Measurements from ENCODE around the gene CBR1.

The CBR1 gene

GRCh38 chr21:36069713-36070583 lies at the start of gene CBR1:
TSS of gene CBR1 (plus strand) at chr21:36070024. CDS start at chr21:36070116, 92 bp downstream.
- DNase-seq: peak; percentile 87

- DNase-seq: no peak
These were observed 48.5 kb upstream of the CBR1 start for GRCh38 chr21:36021251-36021837.

- DNase-seq: no peak
These were observed 47.3 kb upstream of the CBR1 start for GRCh38 chr21:36022427-36023091.

GRCh38 chr21:36023092-36023480 lies 46.7 kb upstream of the CBR1 start:
- no peak for DNase-seq

GRCh38 chr21:36024782-36025181 lies 45.0 kb upstream of the CBR1 start:
- DNase-seq: no peak

GRCh38 chr21:36027347-36027746 lies 42.5 kb upstream of the CBR1 start:
- DNase-seq: no peak

- peak; percentile 57 for DNase-seq
These were observed 41.4 kb upstream of the CBR1 start for GRCh38 chr21:36028127-36029069.

GRCh38 chr21:36029309-36029708 lies 40.5 kb upstream of the CBR1 start:
- no peak for DNase-seq

GRCh38 chr21:36030581-36031189 lies 39.1 kb upstream of the CBR1 start:
- DNase-seq: no peak

- no peak for DNase-seq
These were observed 37.0 kb upstream of the CBR1 start for GRCh38 chr21:36032647-36033406.

- DNase-seq: no peak
These were observed 35.5 kb upstream of the CBR1 start for GRCh38 chr21:36034211-36034913.

- no peak for DNase-seq
These were observed 34.4 kb upstream of the CBR1 start for GRCh38 chr21:36035381-36035791.

GRCh38 chr21:36038701-36039497 lies 30.9 kb upstream of the CBR1 start:
- DNase-seq: no peak

GRCh38 chr21:36039861-36040260 lies 30.0 kb upstream of the CBR1 start:
- no peak for DNase-seq

- DNase-seq: no peak
These were observed 29.4 kb upstream of the CBR1 start for GRCh38 chr21:36040389-36040788.

GRCh38 chr21:36041910-36042309 lies 27.9 kb upstream of the CBR1 start:
- no peak for DNase-seq

GRCh38 chr21:36044056-36044455 lies 25.8 kb upstream of the CBR1 start:
- no peak for DNase-seq

- no peak for DNase-seq
These were observed 23.8 kb upstream of the CBR1 start for GRCh38 chr21:36045993-36046392.

GRCh38 chr21:36047139-36047538 lies 22.7 kb upstream of the CBR1 start:
- DNase-seq: no peak

- DNase-seq: no peak
These were observed 21.5 kb upstream of the CBR1 start for GRCh38 chr21:36048357-36048756.
